NCI-H446 treated with DMSO at 0.1 percent for 48 hours (cell line): ENCODE results near the gene HNRNPU.
"Not testable (repeated sequence)": the region's sequence is repeated elsewhere in the genome, so short reads cannot be mapped to it uniquely, and the experiment has no call there.

Experiments
- DNase-seq: peaks from one replicate; lab custom pipeline; 2025; lab: John Stamatoyannopoulos, UW

HNRNPU gene

DNA sequence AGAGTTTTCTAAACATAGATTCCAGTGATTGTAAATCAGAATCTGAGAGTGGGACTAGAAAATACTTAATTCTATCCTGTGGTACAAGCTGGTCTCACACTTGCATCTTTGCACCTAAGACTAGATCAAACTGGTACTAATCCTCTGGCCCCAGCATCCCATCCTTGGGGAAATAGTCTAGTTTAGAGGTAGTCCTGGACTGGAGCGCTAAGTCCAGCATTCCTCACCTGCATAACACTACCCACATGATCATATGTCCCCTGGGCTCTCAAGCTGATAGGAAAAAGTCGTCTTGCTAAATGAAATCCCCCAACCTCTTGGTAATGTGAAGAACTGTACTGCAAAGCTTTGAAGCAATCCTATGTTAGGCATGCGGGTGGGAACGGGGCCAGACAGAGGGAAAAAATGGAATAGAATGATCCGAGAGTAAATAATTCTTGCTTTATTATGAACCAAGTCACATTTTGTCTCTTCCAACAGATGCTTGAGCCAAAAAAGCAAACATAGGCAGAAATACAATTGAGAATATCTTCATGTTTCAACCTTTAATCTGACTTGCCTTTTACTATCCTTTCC is 24.0 kb downstream of the HNRNPU start:
- DNase-seq, result no peak

DNA sequence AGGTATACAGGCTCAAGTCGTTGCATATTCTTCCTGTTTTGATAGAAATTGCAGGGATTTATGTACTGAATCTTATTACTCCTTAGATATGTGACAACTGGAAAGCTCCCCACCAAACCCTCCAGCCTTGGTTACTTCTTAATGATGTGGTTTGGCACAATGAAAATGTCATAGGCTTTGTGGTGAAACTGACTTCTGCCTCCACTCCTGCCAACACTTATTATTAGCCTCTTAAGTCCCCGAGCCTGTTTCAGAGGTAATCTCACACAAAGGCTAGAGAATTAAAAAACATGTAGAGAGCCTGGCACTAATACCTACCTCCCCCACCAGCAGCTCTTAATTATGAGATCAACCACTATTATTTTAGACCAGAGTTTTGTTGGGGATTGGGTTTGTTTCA is 24.7 kb downstream of the HNRNPU start:
- no peak for DNase-seq

DNA sequence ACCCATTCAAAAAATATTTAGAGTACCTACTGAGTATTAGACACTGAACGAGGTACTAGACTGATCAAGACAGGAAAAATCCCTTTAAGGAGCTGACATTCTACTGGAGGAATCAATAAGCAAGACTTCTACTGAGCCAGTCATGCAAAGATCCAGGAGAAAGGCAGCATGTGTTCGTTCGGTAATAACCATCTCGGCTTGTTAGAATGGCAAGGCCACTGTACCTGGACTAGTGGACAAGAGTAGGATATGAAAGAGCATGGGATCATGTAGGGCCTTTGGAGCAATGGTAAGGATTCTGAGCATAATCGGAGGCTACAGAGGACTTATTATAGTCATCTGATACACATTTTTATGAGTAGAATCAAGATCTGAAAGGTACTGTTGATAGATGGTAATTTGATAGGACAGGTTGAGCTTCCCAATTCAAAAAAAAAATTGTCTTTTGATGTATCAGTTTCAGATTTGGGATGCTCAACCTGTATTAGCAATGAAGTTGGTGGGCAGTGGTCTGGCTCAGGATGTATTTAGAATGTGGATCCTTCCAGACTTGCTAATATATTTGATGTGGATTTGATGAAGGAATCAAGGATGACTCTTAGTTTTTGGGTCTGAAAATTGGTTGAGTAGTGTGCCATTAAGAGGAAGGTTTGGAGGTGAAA is 26.6 kb downstream of the HNRNPU start:
- DNase-seq, result no peak

DNA sequence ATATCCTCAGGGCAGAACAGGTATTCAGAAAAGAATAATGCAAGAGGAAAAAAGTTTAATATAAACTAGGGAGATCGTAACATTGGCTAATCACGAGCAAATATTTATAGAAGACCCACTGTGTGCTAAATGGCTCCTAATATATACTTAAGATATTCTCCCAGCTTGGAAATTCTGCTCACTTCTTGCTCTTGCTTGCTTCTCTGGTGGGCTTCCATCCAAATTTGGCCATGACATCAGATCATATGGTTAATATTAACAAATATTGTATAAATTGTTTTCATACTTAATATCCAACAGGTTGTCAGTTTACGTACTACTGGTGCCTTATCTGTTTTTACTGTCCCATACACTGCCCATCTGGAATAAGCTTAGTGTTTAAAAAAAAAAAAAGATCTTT is 27.8 kb downstream of the HNRNPU start:
- no peak for DNase-seq

DNA sequence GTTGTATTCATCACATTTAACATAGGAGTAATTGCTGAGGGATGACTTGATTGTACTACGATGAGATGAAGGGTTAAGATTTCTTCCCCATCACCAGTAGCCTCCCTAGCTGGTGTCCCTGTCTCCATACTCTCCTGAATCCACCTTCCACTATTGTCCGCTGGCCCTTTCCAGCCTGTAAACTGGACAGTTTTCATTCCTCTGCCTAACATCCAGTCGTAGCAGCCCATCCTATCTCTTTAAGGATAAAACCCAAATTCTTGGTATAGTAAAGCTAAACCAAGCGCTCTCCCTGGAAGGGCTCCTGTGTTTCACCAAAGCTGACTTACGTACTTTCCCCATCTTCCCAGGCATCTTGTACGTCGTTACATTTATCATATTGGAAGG is 28.2 kb downstream of the HNRNPU start:
- peak; percentile 25 for DNase-seq

DNA sequence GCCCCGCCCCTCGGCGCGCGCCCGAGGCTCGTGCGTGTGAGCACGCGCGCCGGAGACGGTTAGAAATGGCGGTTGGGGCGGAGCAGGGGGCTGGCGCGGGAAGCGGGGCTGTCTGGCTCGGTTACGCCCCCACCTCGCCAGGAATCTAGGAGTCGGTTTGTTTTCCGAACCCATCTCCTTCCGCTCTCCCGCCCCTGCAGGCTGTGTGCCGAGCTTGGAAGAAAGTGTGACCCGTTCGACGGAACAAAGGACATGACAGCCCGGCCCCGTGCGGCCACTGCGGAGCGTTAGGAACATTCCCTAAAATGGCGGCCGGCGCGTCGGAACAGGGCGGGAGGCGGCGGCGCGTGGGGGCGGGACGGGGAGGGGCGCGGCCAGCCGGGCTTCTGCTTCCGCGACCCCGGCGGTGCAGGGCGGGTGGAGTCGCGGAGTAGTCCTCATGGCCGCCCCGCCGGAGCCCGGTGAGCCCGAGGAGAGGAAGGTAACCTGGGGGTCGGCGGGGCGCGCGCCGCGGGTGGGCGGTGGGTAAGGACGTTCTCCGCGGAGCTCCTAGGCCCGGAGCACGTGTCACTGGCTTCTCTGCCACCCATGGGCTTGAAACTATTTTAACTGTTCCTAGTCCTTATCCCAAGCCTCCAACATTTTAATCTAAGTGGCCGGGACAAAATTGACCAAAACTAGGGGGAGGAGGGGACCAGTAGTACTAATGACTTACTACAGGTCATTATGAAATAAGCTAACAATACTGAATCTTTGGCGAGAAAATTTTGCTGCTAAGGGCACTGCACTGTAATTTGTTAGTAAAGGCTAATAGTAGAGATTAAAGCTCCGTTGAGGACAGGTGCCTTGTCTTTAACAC is 28.8 kb downstream of the HNRNPU start, which contains the start of gene COX20:
COX20 (plus strand) TSS at position 383 of the 859 bp plus-strand sequence; CDS start at position 440, 57 bp downstream.
- DNase-seq, result peak; percentile 91

DNA sequence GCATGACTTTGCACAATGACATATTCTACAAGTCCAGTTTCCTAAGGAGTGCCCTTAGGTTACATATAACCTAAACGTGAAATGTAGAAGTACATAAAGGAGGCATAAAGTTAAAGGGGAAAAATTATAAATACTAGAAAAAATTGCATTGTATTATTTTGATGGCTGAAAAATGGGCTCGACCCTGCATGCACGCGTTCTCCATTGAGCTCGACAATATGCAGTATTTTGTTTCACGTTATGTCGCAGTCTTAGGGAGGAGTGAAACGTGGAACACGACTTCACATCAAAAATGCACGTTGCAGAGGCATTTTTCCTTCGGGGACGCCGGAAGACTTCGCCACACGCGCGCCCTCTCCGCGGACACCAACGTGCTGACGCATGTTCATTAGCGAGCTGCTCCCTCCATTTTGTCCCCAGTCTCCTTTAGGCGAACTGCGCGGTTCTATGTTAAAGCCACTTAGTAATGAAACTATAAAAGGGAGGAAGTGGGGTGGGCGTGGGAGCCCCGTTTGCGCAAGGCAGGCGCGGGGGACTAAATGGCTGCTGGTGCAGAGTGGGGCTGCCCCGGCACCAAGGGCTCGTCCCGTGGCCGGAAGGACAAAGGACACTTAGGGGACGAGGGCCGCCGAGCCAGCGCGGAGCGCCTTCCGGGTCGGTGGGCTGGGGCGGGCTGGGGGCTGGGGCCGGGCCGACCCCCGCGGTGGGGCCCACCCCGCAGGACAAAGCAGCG is 29.6 kb downstream of the HNRNPU start:
- peak; percentile 77 for DNase-seq

DNA sequence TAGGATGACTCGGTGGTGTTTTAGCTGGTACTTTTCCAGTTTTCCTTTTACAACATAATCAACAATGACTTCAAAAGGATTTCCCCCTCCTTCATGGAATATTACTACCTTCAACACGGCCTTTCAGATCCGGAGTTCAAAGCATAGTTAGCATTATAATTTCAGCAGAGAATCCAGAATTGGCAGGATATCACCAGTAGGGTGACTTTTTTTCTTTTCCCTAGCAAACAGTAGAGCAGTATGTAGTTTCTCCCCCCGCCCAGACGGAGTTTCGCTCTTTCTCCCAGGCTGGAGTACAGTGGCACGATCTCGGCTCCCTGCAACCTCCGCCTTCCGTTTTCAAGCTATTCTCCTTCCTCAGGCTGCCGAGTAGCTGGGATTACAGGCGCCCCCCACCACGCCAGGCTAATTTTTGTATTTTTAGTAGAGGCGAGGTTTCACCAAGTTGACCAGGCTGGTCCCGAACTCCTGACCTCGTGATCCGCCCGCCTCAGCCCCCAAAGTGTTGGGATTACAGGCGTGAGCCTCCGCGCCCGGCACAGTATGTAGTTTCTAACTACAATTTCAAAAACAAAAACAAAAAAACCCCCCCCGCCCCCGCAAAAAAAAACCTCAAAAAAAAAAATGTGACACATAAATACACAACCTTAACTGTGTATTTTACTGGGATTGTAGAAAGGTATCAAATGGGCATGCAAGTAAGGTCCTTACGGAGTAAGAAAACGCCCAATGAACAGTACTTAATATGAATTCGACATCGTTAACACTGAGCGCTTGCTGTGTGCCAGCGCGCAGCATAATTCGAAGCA is 30.4 kb downstream of the HNRNPU start:
- peak; percentile 43 for DNase-seq

DNA sequence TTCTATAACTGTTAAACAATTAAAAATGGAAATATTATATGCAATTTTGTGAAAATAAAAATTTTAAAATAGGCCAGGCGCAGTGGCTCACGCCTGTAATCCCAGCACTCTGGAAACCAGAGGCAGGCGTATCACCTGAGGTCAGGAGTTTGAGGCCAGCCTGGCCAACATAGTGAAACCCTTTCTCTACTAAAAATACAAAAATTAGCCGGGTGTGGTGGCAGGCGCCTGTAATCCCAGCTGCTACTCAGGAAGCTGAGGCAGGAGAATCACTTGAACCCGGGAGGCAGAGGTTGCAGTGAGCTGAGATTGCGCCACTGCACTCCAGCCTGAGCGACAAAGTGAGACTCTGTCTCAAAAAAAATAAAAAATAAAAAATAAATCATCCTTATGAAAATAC is 31.1 kb downstream of the HNRNPU start:
- DNase-seq, result not testable (repeated sequence)

DNA sequence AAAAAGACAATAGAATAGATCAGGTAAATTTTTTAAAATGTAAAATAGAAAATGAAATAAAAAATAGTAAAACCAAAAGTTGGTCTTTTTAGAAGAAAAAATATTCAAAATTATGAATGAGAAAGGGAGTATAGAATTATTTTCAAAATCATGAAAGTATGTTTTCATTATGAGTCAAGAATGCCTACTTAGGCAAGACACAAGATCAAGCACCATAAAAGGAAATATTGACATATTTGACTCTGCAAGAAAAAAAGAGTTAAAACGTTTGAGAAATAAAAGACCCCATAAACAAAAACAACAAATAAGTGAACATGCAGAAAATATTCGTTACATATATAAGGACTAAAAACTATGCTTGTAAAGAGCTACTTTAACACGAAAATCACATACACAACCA is 33.7 kb downstream of the HNRNPU start:
- no peak for DNase-seq

DNA sequence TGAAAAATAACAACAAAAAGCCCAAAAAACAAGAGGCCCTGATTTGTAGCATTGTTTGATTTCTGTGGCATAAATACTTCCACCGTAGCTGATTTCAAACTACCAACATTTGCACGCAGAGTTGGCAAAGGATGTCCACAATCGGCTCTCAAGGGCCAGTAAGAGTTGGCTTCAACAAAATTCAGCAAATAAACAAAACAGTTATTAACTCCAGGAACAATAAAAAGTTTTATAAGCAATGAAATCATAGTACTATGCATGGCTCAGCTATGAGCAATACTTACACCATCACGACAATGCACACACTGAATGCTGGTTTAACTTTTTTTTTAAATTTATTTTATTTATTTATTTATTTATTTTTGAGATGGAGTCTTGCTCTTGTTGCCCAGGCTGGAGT is 37.6 kb downstream of the HNRNPU start:
- no peak for DNase-seq

DNA sequence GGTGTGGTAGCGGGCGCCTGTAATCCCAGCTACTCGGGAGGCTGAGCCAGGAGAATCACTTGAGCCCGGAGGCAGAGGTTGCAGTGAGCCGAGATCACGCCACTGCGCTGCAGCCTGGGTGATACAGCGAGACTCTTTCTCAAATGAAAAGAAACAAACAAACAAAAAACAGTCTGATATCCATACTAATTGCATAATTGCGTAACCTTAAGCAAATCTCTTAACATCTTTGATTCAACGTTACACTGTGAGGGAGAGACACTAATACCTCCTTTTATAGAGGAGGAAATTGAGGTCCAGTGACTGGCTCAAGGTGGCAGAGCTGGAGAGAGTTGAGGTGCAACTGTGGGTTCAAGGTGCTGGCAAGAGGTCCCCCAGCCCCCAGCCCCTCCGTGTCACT is 41.5 kb downstream of the HNRNPU start:
- DNase-seq, result no peak

DNA sequence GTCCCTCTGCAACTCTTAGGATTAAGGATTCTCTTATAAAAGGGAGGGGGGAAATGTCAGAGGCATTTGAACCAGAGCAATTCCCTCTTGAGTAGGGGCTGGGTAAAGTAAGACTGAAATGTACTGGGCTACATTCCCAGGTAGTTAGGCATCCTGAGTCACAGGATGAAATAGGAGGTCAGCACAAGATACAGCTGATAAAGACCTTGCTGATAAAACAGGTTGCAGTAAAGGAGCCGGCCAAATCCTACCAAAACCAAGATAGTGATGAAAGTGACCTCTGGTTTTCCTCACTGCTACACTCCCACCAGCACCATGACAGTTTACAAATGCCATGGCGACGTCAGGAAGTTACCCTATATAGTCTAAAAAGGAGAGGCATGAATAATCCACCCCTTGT is 43.2 kb downstream of the HNRNPU start:
- no peak for DNase-seq

DNA sequence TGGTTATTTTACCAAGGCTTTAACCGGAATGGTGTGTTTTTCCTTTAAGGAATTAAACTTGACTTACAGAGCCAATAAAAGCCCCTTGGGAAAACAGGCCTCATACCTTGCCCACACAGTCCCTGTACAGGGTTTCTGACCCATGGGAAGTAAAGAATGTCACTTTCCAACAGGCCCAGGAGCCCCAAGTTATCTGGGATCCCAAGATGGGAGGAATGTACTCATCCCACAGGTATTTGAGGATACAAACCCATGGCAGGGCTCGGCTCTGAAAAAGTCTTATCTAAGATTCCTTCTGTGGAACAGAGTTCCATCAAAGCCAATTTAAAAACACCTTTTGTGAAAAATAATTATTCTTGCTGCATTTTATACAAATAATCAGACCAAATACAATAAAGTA is 44.2 kb downstream of the HNRNPU start:
- DNase-seq, result no peak

DNA sequence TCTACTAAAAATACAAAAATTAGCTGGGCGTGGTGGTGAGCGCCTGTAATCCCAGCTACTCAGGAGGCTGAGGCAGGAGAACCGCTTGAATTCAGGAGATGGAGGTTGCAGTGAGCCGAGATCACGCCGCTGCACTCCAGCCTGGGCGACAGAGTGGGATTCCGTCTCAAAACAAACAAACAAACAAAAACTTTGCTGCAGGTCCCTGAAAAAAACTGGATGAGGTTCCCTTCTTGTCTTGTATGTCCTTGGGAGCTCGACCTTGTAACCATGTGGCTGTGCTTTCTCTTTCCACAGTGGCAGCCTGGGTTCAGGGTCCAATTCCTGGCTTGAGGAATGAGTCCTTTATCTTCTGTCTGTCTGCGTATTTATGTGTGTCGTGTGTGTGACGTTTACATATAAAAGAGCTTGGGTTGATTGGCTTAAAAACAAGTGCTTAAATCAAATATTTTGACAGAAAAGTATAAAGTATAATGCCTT is 46.9 kb downstream of the HNRNPU start:
- no peak for DNase-seq

DNA sequence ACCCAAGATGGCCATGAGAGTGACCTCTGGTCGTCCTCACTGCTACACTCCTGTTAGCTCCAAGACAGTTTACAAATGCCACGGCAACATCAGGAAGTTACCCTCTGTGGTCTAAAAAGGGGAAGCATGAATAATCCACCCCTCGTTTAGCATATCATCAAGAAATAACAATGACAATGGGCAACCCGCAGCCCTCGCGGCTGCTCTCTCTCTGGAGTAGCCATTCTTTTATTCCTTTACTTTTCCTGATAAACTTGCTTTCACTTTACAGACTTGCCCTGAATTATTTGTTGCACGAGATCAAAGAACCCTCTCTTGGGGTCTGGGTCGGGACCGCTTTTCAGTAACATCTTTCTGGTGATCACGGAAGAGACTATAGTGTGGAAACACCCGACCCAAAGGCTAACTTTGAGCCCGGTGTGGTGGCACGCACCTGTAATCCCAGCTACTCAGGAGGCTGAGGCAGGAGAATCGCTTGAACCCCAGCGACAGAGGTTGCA is 48.7 kb downstream of the HNRNPU start:
- no peak for DNase-seq

DNA sequence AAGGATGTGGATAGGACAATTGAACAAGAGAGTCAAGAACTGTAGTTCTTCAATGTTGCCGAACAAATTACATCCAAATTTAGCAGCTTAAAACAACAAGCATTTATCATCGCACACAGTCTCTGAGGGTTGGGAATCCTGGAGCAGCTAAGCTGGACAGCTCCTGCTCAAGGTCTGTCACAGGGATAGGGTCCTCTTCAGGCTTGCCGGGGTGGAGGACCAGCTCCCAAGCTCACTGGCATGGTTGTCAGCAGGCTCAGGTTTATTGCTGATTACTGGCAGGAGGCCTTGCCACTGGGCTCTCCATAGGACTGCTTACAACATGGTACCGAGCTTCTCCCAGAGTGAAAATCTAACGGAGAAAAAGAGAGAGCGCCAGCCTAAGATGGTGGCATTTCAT is 51.0 kb downstream of the HNRNPU start:
- no peak for DNase-seq

DNA sequence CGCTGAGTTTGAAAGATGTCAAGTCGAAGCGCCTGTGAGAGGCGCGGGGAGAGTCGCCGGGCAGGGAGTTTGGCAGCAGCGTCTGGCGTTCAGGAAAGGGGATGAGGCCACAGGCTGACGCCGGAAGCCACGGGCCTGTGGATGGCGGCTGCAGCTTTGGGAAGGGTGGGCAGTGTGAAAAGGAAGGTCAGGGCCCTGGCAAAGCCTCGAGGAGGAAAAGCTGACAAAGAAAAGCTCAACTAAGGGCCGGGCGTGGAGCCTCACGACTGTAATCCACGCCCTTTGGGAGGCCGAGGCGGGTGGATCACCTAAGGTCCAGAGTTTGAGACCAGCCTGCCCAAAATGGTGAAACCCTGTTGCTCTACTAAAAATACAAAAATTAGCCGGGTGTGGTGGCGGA is 54.1 kb downstream of the HNRNPU start:
- no peak for DNase-seq

DNA sequence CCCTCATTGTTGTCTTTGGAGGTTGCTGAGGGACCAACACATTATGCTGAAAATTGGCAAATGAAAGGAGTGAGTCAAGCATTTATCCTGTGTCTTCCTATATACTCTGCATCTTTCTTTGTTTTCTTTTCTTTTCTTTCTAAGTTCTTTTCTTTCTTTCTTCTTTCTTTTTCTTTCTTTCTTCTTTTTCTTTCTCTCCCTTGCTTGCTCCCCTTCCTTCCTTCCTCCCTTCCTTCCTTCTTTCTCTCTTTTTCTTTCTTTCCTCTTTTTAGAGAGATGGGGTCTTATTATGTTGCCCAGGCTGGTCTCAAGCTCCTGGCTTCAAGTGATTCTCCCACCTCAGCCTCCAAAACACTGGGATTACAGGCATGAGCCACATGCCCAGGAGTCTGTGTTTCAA is 57.2 kb downstream of the HNRNPU start:
- no peak for DNase-seq

DNA sequence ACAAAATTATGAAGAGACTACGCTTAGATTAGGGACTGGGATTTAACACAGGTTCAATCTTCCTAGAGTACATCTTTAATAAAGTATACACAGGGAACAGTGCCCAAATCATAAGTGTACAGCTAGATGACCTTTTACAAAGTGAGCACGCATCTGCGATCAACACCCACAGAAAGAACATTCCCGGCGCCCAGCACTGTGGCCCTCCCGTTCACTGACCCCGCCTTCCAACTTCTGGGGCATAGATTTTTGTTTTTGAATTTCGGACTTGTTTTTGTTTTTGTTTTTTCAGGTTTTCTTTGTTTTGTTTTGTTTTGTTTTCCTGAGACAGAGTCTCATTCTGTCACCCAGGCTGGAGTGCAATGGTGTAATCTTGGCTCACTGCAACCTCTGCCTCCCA is 59.5 kb downstream of the HNRNPU start:
- no peak for DNase-seq

DNA sequence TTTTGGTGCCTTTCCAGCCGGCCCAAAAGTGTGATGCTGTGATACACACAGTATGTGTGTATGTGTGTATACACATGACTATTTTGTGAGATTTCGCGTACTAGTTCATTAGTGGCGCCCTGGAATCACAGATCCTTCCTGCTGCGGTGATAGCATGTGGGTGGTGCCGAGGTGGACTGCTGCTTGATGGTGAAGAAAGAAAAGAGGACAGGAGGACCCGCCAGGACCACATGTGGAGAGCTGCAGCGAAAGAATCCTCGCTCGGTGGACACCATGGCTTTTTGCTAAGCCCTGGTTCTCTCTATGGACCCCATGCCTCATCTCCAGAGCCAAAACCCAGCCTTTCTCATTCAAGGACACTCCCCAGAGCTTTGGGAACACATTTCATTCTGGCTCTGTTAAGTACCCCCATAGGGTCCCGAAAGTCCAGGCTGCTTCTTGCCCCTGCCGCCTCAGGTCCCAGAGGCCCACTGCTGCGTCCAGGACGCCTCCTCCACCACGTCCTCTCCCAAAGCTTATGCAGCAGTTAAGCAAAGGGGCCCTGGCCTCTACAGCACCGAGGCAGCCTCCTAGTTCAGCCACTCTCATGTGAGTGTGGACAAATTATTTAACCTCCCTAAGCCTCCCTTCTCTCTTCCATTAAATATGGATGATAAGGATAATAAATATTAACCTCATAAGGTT is 61.6 kb downstream of the HNRNPU start:
- DNase-seq, result no peak
